CD4-positive, alpha-beta memory T cell (primary cell): Measurements from ENCODE around the gene CLEC2L. TPM values are rescaled to one million over a fixed set of nuclear protein-coding genes. Genes with fewer than 3 reads are reported as not detected.

Experiments used
- CTCF ChIA-PET: fragments of 350-600 bp; sonication (Branson Sonifier 250); formaldehyde crosslinking; loops from one replicate; lab custom pipeline; 2021; ENCODE audit warnings: inconsistent platforms; ENCODE audit not compliant: partially characterized antibody; lab: Charles Lee
- POLR2A ChIA-PET: fragments of 350-600 bp; sonication (Branson Sonifier 250); formaldehyde crosslinking; loops from one replicate; lab custom pipeline; 2021; ENCODE audit not compliant: partially characterized antibody; lab: Charles Lee
- DNase-seq, 5 donors: peaks; one replicate each; pipeline versions ENCODE4 v3.0.0 to v3.0.0-alpha.2; 2020 to 2022; ENCODE audit warnings: mixed read lengths in 1 of 5
- H3K27ac ChIP-seq: one replicate; pipeline ENCODE4 v1.7.0; 2013; ENCODE audit warnings: low read depth, low read length
- H3K27me3 ChIP-seq: 2 replicates; pipeline ENCODE4 v1.7.0; 2013; ENCODE audit warnings: mild to moderate bottlenecking, low read length, moderate library complexity; ENCODE audit not compliant: insufficient read depth
- H3K36me3 ChIP-seq: 2 replicates; pipeline ENCODE4 v1.7.0; 2013; ENCODE audit warnings: mild to moderate bottlenecking, low read length, moderate library complexity; ENCODE audit not compliant: insufficient read depth
- H3K4me1 ChIP-seq: 2 replicates; pipeline ENCODE4 v1.7.0; 2013; ENCODE audit warnings: mild to moderate bottlenecking, low read length, moderate library complexity; ENCODE audit not compliant: insufficient read depth
- H3K4me3 ChIP-seq, 2 donors: one replicate each; pipeline ENCODE4 v1.7.0; 2013; ENCODE audit warnings: low read length in 2 of 2, mild to moderate bottlenecking in 1 of 2
- H3K9me3 ChIP-seq, 2 donors: one replicate each; pipeline ENCODE4 v1.7.0; 2013; ENCODE audit warnings: low read length in 2 of 2, control low read depth in 1 of 2; ENCODE audit not compliant: control insufficient read depth in 1 of 2
- H3K27ac Mint-ChIP-seq, 7 donors: one replicate each; pipeline ENCODE4 v1.8.0; 2020 to 2021; ENCODE audit warnings: mixed read lengths in 7 of 7, mild to moderate bottlenecking in 6 of 7, inconsistent platforms in 3 of 7, moderate library complexity in 3 of 7
- H3K27me3 Mint-ChIP-seq, 2 donors: one replicate each; pipeline ENCODE4 v1.8.0; 2020 to 2021; ENCODE audit warnings: mixed read lengths in 2 of 2
- H3K36me3 Mint-ChIP-seq, 2 donors: one replicate each; pipeline ENCODE4 v1.8.0; 2020 to 2021; ENCODE audit warnings: mixed read lengths in 2 of 2, inconsistent platforms in 1 of 2, mild to moderate bottlenecking in 1 of 2
- H3K4me1 Mint-ChIP-seq, 4 donors: one replicate each; pipeline ENCODE4 v1.8.0; 2020 to 2021; ENCODE audit warnings: mixed read lengths in 4 of 4, mild to moderate bottlenecking in 1 of 4
- H3K4me3 Mint-ChIP-seq, 8 donors: one replicate each; pipeline ENCODE4 v1.8.0; 2020 to 2021; ENCODE audit warnings: mixed read lengths in 8 of 8, mild to moderate bottlenecking in 7 of 8, moderate library complexity in 6 of 8, inconsistent platforms in 3 of 8
- H3K9me3 Mint-ChIP-seq, 8 donors: one replicate each; pipeline ENCODE4 v1.8.0; 2020 to 2021; ENCODE audit warnings: mixed read lengths in 8 of 8, mild to moderate bottlenecking in 5 of 8, inconsistent platforms in 3 of 8, moderate library complexity in 1 of 8
- intact Hi-C: fragments of 100-400 bp; cut with micrococcal nuclease; formaldehyde crosslinking; loops from one replicate; pipeline ENCODE4 v1.15.1; 2023
- polyA plus RNA-seq, 2 donors: library from polyadenylated mRNA; unstranded; fragments of 300-500 nt; fragmentation: Illumina TruSeq; gene quantifications; one replicate each; pipeline ENCODE4 v1.2.3, GENCODE V29; 2021
- total RNA-seq, 2 experiments: library from RNA; stranded (reverse); gene quantifications; one replicate each; pipeline ENCODE4 v1.2.3, GENCODE V29; 2021

CLEC2L gene
- total and polyA plus RNA-seq, 4 experiments from 2014 or later, result not detected

DNA sequence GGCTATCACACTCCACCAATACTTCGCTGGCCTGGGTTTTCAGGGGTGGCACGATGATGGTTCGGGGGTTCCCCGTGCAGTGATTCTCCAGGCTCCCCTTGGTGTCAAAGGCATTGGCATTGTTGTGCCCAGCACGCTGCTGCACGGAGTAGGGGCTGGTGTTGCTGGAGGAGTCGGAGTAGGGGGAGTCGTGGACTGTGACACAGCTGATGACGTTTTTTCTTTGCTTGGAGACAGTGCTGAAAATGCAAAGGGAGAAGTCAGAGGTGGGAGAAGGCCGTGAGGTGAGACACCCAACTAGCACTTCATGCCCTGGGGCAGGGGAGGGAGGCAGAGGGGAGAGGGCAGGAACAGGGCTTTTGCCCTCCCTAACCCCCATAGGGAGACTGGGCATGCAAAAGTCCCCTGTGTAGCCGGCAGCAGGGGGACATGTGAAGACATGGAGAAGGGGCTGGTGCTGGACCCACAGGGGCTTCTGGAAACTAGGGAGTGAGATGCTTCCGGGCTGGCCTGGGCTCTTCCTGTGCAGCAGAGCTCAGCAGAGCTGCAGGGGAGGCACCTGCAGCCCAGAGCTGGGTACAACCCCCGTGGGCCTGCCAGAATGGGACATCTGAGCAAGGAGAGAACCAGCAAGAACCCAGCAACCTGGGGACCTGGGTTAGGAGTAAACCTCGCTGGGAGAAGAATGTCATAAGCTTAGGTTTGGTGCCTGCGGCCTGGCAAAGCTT, 60.5 kb downstream of the CLEC2L start:
- ChIA-PET CTCF (interaction anchor here (1.4 kb wide), 1 partner anchor 18 kb away, joined by 4 read pairs; no protein-coding TSS in a partner anchor), POLR2A (interaction anchor here (0.5 kb wide), 1 partner anchor 220 kb away, joined by 3 read pairs; no protein-coding TSS in a partner anchor)
- Histone ChIP-seq H3K4me3 (no peak overlapping the region), H3K4me1 (no peaks in the 10 kb centered on the region), H3K27me3 (no peaks in the 10 kb centered on the region), H3K9me3 (no peaks in the 10 kb centered on the region), H3K27ac (no peak overlapping the region), H3K36me3 (peaks cover 20% of the 10 kb centered on the region)
- Mint-ChIP-seq H3K36me3 (peaks cover 47 to 60% of the 10 kb centered on the region in 2 donors), H3K27ac (peak overlapping the region in 4 of 7 donors; percentile 18 to 83 (median 36)), H3K27me3 (no peaks in the 10 kb centered on the region), H3K9me3 (no peaks in the 10 kb centered on the region), H3K4me3 (no peak overlapping the region), H3K4me1 (no peaks in the 10 kb centered on the region)
- intact Hi-C loops, result no loop called here
- DNase-seq, result no peak

DNA sequence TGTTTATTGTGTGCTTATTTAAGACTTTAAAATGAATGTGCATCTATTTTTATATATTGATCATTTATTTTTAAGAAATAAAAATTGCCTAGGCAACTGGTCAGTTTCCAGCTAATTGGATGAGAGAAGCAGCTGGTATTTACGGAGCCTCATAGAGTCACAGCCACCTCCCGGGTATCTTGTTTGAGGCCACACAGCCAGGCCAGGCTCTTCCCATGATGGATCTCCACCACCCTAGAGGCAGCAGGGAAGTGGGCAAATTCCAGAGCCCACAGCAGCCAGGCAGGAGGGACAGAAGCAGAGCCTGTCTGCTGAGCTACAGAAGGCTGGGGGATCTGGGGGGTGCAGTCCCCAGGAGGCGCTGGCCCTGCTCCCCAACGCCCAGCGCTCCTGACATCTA, 61.6 kb downstream of the CLEC2L start:
- no peak for DNase-seq
- intact Hi-C loops, result no loop called here
- ChIA-PET CTCF (interaction anchor here (0.8 to 1.4 kb wide), 2 partner anchors 9 to 17 kb away, joined by 3 to 4 read pairs; no protein-coding TSS in a partner anchor), POLR2A (no interaction called here)
- no peaks in the 10 kb centered on the region for H3K9me3 Mint-ChIP-seq
- H3K27me3 Mint-ChIP-seq, result no peaks in the 10 kb centered on the region
- peaks cover 44 to 57% of the 10 kb centered on the region in 2 donors for H3K36me3 Mint-ChIP-seq
- H3K4me1 Mint-ChIP-seq, result no peaks in the 10 kb centered on the region
- no peak overlapping the region for H3K27ac Mint-ChIP-seq
- no peaks in the 10 kb centered on the region for H3K4me1 ChIP-seq
- no peaks in the 10 kb centered on the region for H3K27me3 ChIP-seq
- H3K4me3 Mint-ChIP-seq, result no peak overlapping the region
- H3K27ac ChIP-seq, result no peak overlapping the region
- H3K36me3 ChIP-seq, result peaks cover 14% of the 10 kb centered on the region
- H3K4me3 ChIP-seq, result no peak overlapping the region
- no peaks in the 10 kb centered on the region for H3K9me3 ChIP-seq

DNA sequence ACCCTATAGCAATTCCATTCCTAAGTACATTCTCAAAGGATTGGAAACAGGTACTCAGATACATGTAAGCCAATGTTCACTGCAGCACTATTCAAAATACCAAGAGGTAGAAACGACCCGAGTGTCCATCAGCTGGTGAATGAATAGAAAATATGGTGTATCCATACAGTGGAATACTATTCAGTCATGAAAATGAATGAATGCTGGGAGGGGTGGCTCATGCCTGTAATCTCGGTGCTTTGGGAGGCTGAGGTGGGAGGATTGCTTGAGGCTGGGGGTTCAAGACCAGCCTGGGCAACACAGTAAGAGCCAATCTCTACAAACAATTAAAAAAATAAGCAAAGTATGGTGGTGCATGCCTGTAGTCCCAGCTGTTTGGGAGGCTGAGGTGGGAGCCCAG, 62.8 kb downstream of the CLEC2L start:
- H3K4me3 Mint-ChIP-seq, result no peak overlapping the region
- peaks cover 16% of the 10 kb centered on the region for H3K36me3 ChIP-seq
- no peak for DNase-seq
- intact Hi-C loops, result no loop called here
- H3K27ac Mint-ChIP-seq, result no peak overlapping the region
- no peaks in the 10 kb centered on the region for H3K4me1 ChIP-seq
- H3K4me3 ChIP-seq, result no peak overlapping the region
- ChIA-PET POLR2A (no interaction called here), CTCF (no interaction called here)
- H3K27me3 Mint-ChIP-seq, result no peaks in the 10 kb centered on the region
- H3K4me1 Mint-ChIP-seq, result no peaks in the 10 kb centered on the region
- H3K9me3 Mint-ChIP-seq, result no peaks in the 10 kb centered on the region
- H3K36me3 Mint-ChIP-seq, result peaks cover 41 to 56% of the 10 kb centered on the region in 2 donors
- H3K9me3 ChIP-seq, result no peaks in the 10 kb centered on the region
- no peak overlapping the region for H3K27ac ChIP-seq
- no peaks in the 10 kb centered on the region for H3K27me3 ChIP-seq

DNA sequence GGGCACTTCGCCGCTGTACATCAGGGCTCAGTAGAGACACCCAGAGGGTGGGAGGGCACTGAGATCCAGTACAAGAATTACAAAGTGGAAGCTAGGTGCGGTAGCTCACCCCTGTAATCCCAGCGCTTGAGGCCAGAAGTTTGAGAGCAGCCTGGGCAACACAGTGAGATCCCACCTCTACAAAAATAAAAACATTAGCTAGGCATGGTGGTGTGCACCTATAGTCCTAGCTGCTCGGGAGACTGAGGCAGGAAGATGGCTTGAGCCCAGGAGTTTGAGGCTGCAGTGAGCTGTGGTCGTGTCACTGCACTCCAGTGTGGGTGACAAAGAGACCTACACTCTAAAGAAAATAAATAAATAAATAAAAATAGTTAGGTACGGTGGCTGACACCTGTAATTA, 64.0 kb downstream of the CLEC2L start:
- no peak overlapping the region for H3K4me3 Mint-ChIP-seq
- H3K36me3 Mint-ChIP-seq, result peaks cover 44 to 58% of the 10 kb centered on the region in 2 donors
- peaks cover 16% of the 10 kb centered on the region for H3K36me3 ChIP-seq
- H3K4me3 ChIP-seq, result no peak overlapping the region
- no peak for DNase-seq
- peak overlapping the region in 1 of 7 donors; percentile 18 for H3K27ac Mint-ChIP-seq
- H3K4me1 ChIP-seq, result no peaks in the 10 kb centered on the region
- no peaks in the 10 kb centered on the region for H3K9me3 Mint-ChIP-seq
- H3K27me3 Mint-ChIP-seq, result no peaks in the 10 kb centered on the region
- no peak overlapping the region for H3K27ac ChIP-seq
- no peaks in the 10 kb centered on the region for H3K4me1 Mint-ChIP-seq
- H3K27me3 ChIP-seq, result no peaks in the 10 kb centered on the region
- H3K9me3 ChIP-seq, result no peaks in the 10 kb centered on the region
- POLR2A ChIA-PET, result no interaction called here
- intact Hi-C loops, result no loop called here
- CTCF ChIA-PET, result interaction anchor here (1.8 kb wide), 2 partner anchors 15 to 87 kb away, joined by 6 to 9 read pairs; no protein-coding TSS in a partner anchor

DNA sequence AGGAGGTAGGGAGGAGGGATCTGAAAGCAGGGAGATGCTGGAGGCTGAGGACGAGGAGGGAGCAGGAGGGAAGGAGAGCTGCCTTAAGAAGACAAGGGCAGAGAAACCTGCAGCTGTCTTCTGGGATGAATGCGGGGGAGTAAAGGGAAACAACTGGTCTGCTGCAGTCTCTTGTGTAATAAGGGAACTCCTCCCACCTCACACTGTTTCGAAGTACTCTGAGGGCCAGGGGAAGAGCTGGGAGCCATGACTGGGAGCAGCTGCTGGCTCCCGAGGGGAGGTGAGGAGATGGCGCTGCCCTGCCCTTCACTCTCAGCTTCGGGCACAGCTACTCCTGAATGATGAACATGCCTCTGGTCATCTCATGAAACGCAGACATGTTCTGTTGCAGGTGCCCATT, 65.1 kb downstream of the CLEC2L start:
- DNase-seq, result no peak
- intact Hi-C loops, result no loop called here
- H3K4me1 ChIP-seq, result no peaks in the 10 kb centered on the region
- H3K36me3 Mint-ChIP-seq, result peaks cover 44 to 58% of the 10 kb centered on the region in 2 donors
- H3K27me3 Mint-ChIP-seq, result no peaks in the 10 kb centered on the region
- H3K27ac Mint-ChIP-seq, result peak overlapping the region in 1 of 7 donors; percentile 52
- no peaks in the 10 kb centered on the region for H3K9me3 Mint-ChIP-seq
- CTCF ChIA-PET, result interaction anchor here (0.7 to 1.8 kb wide), 3 partner anchors 8 to 88 kb away, joined by 4 to 9 read pairs (median 6); no protein-coding TSS in a partner anchor
- H3K9me3 ChIP-seq, result no peaks in the 10 kb centered on the region
- POLR2A ChIA-PET, result interaction anchor here (0.6 kb wide), 1 partner anchor 229 kb away, joined by 3 read pairs; no protein-coding TSS in a partner anchor
- H3K4me3 Mint-ChIP-seq, result no peak overlapping the region
- no peak overlapping the region for H3K4me3 ChIP-seq
- no peak overlapping the region for H3K27ac ChIP-seq
- no peaks in the 10 kb centered on the region for H3K4me1 Mint-ChIP-seq
- peaks cover 17% of the 10 kb centered on the region for H3K36me3 ChIP-seq
- no peaks in the 10 kb centered on the region for H3K27me3 ChIP-seq

DNA sequence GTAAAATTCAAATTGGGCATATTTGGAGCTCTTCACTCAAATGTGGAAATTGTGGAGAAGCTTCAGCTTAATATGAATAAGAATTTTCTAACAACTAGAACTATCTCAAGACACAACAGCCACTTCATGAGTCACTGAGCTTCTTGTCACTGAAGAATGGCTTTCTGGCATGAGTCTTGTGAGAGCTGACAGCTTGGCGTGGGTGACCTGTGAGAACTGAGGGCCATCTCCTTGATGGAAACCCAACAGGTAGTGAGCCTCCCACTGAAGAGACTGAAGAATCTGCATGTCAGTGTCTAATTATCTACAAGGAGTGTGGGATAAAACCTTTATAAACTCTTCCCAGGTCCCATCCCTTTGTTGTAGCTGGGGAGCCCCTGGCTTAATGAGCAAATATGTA, 66.0 kb downstream of the CLEC2L start:
- Histone ChIP-seq H3K9me3 (no peaks in the 10 kb centered on the region), H3K4me1 (no peaks in the 10 kb centered on the region), H3K27ac (no peak overlapping the region), H3K4me3 (no peak overlapping the region), H3K27me3 (no peaks in the 10 kb centered on the region), H3K36me3 (peaks cover 26% of the 10 kb centered on the region)
- Mint-ChIP-seq H3K4me3 (no peak overlapping the region), H3K27ac (peak overlapping the region in 2 of 7 donors; percentile 22 to 35), H3K9me3 (no peaks in the 10 kb centered on the region), H3K27me3 (no peaks in the 10 kb centered on the region), H3K36me3 (peaks cover 49 to 58% of the 10 kb centered on the region in 2 donors), H3K4me1 (no peaks in the 10 kb centered on the region)
- POLR2A ChIA-PET, result no interaction called here
- intact Hi-C loops, result no loop called here
- CTCF ChIA-PET, result interaction anchor here (0.6 to 2.1 kb wide), 7 partner anchors 9 to 584 kb away, joined by 3 to 11 read pairs (median 5); no protein-coding TSS in a partner anchor
- DNase-seq, result no peak

DNA sequence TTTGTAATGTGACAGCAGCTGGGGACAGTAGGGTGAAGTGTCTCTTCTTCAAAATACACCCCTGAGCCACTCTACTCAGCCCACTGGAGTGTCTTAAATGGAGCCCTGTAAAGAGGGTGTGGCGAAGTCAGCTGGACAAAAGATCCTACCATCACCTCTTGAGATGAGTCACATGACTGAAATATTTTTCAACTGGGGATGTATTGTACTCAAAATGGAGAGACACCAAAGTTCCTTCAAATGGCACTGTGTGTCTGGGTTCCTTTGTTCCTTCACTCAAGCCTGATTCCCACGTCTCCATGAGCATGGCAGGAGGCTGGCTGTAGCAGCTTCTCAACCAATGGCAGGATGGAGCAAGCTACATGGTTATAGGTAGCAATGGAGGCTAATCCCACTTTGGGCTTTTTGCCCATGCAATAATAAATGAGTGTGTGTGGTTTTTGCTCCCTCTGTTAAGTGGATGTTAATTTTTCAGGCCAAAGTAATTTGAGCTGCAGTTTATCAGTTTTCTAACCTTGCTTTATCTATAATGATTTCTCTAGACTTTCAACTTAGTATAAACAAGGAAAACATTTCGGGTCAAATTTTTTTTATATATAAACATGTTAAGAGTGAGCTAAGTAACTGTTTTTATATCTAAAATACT, 68.2 kb downstream of the CLEC2L start:
- Histone ChIP-seq H3K27me3 (no peaks in the 10 kb centered on the region), H3K4me3 (no peak overlapping the region), H3K36me3 (peaks cover 46% of the 10 kb centered on the region), H3K9me3 (no peaks in the 10 kb centered on the region), H3K27ac (no peak overlapping the region), H3K4me1 (no peaks in the 10 kb centered on the region)
- Mint-ChIP-seq H3K36me3 (peaks cover 62 to 67% of the 10 kb centered on the region in 2 donors), H3K27ac (peak overlapping the region in 1 of 7 donors; percentile 9), H3K27me3 (no peaks in the 10 kb centered on the region), H3K4me1 (no peaks in the 10 kb centered on the region), H3K9me3 (no peaks in the 10 kb centered on the region), H3K4me3 (no peak overlapping the region)
- ChIA-PET CTCF (interaction anchor here (1.2 to 1.5 kb wide), 3 partner anchors 10 to 29 kb away, joined by 3 to 5 read pairs (median 4); no protein-coding TSS in a partner anchor), POLR2A (no interaction called here)
- intact Hi-C loops, result no loop called here
- no peak for DNase-seq
